HG02885 (cell line): Measurements from ENCODE around the gene CYP2F1.

Source experiments
- ATAC-seq: cut with Tn5 transposase; IDR thresholded peaks from one replicate; pipeline ENCODE4 v1.9.1; 2021; ENCODE audit warnings: mild to moderate bottlenecking; ENCODE audit not compliant: unreplicated experiment, poor library complexity

Gene CYP2F1

GRCh38 chr19:41175801-41176777 is 61.9 kb downstream of the CYP2F1 start:
- no peak for ATAC-seq
